PC-3 (cell line): ENCODE results near the gene ZFPM1. TPM values are rescaled to one million over a fixed set of nuclear protein-coding genes. Genes with fewer than 3 reads are reported as not detected.

Experiments
- ATAC-seq: fragments of 200-7000 bp; cut with Tn5 transposase; 2 replicates; pipeline ENCODE4 v1.9.1; 2020; ENCODE audit warnings: mild to moderate bottlenecking, moderate library complexity
- BruUV-seq: library from RNA; stranded (reverse); fragments of 400-500 nt; replicated peaks from 2 replicates; lab custom pipeline; 2021; lab: Mats Ljungman, UMichigan
- CTCF ChIA-PET: fragments of 300-600 bp; sonication (Branson Sonifier 250); formaldehyde crosslinking; loops from one replicate; lab custom pipeline; 2022; ENCODE audit warnings: antibody characterized with exemption; lab: Charles Lee
- POLR2A ChIA-PET: fragments of 300-600 bp; sonication (Branson Sonifier 250); formaldehyde crosslinking; loops from one replicate; lab custom pipeline; 2022; ENCODE audit warnings: antibody characterized with exemption; ENCODE audit not compliant: unreplicated experiment; lab: Charles Lee
- DNase-seq: peaks from one replicate; pipeline ENCODE4 v3.0.0-alpha.2; 2015
- H2AFZ ChIP-seq: fragments of 300-600 bp; sonication (generic); 2 replicates; pipeline ENCODE4 v1.6.0; 2016; ENCODE audit warnings: antibody characterized with exemption, low read length
- H3F3A ChIP-seq: fragments of 300-600 bp; sonication (generic); one replicate; pipeline ENCODE4 v1.6.0; 2017; ENCODE audit warnings: antibody characterized with exemption, low read length, control low read depth, mild to moderate bottlenecking; ENCODE audit not compliant: unreplicated experiment
- H3K27ac ChIP-seq: fragments of 300-600 bp; sonication (generic); 2 replicates; pipeline ENCODE4 v1.5.1; 2016; ENCODE audit warnings: mild to moderate bottlenecking, low read length
- H3K27me3 ChIP-seq: fragments of 300-600 bp; sonication (generic); 2 replicates; pipeline ENCODE4 v1.6.1; 2016; ENCODE audit warnings: low read length, mixed read lengths
- H3K36me3 ChIP-seq: fragments of 300-600 bp; sonication (generic); 2 replicates; pipeline ENCODE4 v1.6.1; 2016; ENCODE audit warnings: low read depth, mixed run types, low read length, mixed read lengths
- H3K4me1 ChIP-seq: fragments of 300-600 bp; sonication (generic); 2 replicates; pipeline ENCODE4 v1.5.1; 2016; ENCODE audit warnings: low read length; ENCODE audit not compliant: insufficient read depth
- H3K4me2 ChIP-seq: fragments of 300-600 bp; sonication (generic); 2 replicates; pipeline ENCODE4 v1.6.0; 2016; ENCODE audit warnings: low read length
- H3K4me3 ChIP-seq: fragments of 300-600 bp; sonication (generic); 2 replicates; pipeline ENCODE4 v1.5.1; 2016; ENCODE audit warnings: mild to moderate bottlenecking, low read length, mixed read lengths
- H3K79me2 ChIP-seq: fragments of 300-600 bp; sonication (generic); 2 replicates; pipeline ENCODE4 v1.6.1; 2017; ENCODE audit warnings: low read length, mixed read lengths
- H3K9ac ChIP-seq: fragments of 300-600 bp; sonication (generic); 2 replicates; pipeline ENCODE4 v1.6.0; 2016; ENCODE audit warnings: mild to moderate bottlenecking, low read length
- H3K9me2 ChIP-seq: fragments of 300-600 bp; sonication (generic); replicated peaks from 2 replicates; pipeline ENCODE4 v1.6.1; 2016; ENCODE audit warnings: mixed run types, low read length, mixed read lengths
- H3K9me3 ChIP-seq: fragments of 300-600 bp; sonication (generic); 2 replicates; pipeline ENCODE4 v1.6.1; 2016; ENCODE audit warnings: low read length, mixed read lengths
- H4K20me1 ChIP-seq: fragments of 300-600 bp; sonication (generic); 2 replicates; pipeline ENCODE4 v1.6.1; 2016; ENCODE audit warnings: low read length, mixed read lengths
- EZH2 ChIP-seq: fragments of 300-600 bp; sonication (generic); IDR thresholded peaks from one replicate; pipeline ENCODE4 v1.6.1; 2017; ENCODE audit warnings: antibody characterized with exemption, mild to moderate bottlenecking, low read length; ENCODE audit not compliant: unreplicated experiment
- EZH2phosphoT487 ChIP-seq: fragments of 300-600 bp; sonication (generic); IDR thresholded peaks from 2 replicates; pipeline ENCODE4 v1.6.1; 2018; ENCODE audit warnings: mild to moderate bottlenecking, antibody characterized with exemption, low read length, borderline replicate concordance
- intact Hi-C: fragments of 100-400 bp; cut with micrococcal nuclease; formaldehyde crosslinking; loops from 2 replicates; pipeline ENCODE4 v1.9.0; 2023
- total RNA-seq: library from RNA; depleted of rRNA; stranded (reverse); fragments of >200 nt; gene quantifications from 2 replicates; pipeline ENCODE4 v1.2.3, GENCODE V29; 2014
- TF ChIP-seq, protein P1 (sequence below): fragments of 300-600 bp; sonication (generic); conservative IDR thresholded peaks from 2 replicates; pipeline ENCODE4 v1.5.1; 2017; ENCODE audit warnings: antibody characterized with exemption, low read depth, mild to moderate bottlenecking, low read length

Gene ZFPM1
- total RNA-seq, 1 experiment from 2014 or later = 4.6 TPM

DNA sequence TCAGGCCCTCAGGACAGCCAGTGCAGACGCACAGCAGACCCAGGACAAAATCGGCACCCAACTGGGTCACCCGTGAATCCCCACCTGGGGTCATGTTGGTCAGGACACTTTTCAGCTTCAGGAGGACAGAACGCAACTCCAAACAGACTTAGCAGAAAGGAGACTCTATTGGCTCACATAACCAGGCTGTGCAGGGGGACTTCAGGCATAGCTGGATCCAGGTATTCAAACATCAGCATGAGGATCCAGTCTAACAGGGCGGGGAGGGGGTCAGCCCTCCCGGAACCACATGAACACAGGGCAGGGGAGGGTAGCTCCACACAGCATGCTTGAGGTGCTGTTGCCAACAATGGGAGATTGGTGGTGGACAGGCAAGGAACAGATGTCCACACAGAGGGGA is 48.3 kb upstream of the ZFPM1 start:
- BruUV-seq = no TSS peak
- no peak overlapping the region for H3K27ac ChIP-seq
- no peak overlapping the region for H3K9ac ChIP-seq
- no peaks in the 10 kb centered on the region for H3K9me2 ChIP-seq
- H3K27me3 ChIP-seq = no peaks in the 10 kb centered on the region
- no peaks in the 10 kb centered on the region for H3F3A ChIP-seq
- ATAC-seq (no peak), DNase-seq (no peak)
- H3K4me3 ChIP-seq = no peak overlapping the region
- ChIA-PET CTCF (no interaction called here), POLR2A (no interaction called here)
- intact Hi-C loops = no loop called here
- TF ChIP-seq, protein P1, sequence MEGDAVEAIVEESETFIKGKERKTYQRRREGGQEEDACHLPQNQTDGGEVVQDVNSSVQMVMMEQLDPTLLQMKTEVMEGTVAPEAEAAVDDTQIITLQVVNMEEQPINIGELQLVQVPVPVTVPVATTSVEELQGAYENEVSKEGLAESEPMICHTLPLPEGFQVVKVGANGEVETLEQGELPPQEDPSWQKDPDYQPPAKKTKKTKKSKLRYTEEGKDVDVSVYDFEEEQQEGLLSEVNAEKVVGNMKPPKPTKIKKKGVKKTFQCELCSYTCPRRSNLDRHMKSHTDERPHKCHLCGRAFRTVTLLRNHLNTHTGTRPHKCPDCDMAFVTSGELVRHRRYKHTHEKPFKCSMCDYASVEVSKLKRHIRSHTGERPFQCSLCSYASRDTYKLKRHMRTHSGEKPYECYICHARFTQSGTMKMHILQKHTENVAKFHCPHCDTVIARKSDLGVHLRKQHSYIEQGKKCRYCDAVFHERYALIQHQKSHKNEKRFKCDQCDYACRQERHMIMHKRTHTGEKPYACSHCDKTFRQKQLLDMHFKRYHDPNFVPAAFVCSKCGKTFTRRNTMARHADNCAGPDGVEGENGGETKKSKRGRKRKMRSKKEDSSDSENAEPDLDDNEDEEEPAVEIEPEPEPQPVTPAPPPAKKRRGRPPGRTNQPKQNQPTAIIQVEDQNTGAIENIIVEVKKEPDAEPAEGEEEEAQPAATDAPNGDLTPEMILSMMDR = no peak
- TF ChIP-seq EZH2 (no peak), EZH2phosphoT487 (no peak)
- H2AFZ ChIP-seq = no peak overlapping the region
- no peaks in the 10 kb centered on the region for H3K9me3 ChIP-seq
- no peak overlapping the region for H3K4me2 ChIP-seq
- no peaks in the 10 kb centered on the region for H4K20me1 ChIP-seq
- no peaks in the 10 kb centered on the region for H3K4me1 ChIP-seq
- no peaks in the 10 kb centered on the region for H3K36me3 ChIP-seq
- H3K79me2 ChIP-seq = no peaks in the 10 kb centered on the region

DNA sequence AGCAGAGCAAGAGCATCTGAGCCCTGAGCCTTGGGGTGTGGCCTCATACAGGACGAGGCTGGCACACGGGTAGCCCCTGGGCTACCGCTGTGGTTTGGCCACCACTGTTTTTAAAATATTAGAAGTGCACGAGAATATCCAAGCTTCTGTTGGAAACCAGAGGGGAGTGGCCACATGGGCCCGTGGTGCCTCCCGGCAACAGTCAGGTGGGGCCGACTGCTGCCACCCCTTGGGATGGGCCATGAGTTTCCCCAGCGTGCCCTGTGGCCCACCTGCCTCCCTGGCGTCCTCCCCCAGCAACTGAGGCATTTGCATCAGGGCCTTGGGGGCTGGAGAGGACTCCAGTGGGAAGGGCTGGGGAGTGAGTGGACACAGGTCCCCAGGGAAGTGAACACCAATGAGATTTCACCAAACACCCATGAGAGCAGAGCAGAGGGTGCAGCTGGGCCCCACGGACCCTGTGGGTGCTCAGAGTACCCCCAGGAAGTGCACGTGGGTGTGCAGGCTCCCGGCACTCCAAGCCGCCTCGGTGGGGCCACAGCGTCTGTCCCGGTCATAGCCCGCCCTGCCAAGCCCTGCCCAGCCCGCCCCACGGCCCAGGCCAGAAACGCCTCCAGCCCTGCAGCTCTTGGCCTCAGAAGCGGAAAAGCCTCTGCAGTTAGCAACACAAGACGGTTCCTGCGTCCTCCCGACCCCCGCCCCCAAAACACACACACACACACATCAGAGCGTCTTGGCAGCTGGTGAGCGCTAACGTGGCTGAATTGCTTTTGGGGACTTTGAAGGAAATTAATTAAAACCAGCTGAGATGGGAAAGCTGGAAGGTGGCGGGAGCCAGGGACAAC is 47.6 kb upstream of the ZFPM1 start:
- DNase-seq = no peak
- Histone ChIP-seq H3K9ac (no peak overlapping the region), H3K9me3 (no peaks in the 10 kb centered on the region), H3K4me3 (no peak overlapping the region), H3K27me3 (no peaks in the 10 kb centered on the region), H3K36me3 (no peaks in the 10 kb centered on the region), H3K4me1 (no peaks in the 10 kb centered on the region), H3K4me2 (no peak overlapping the region), H3K27ac (no peak overlapping the region), H3K9me2 (no peaks in the 10 kb centered on the region), H4K20me1 (no peaks in the 10 kb centered on the region), H2AFZ (no peak overlapping the region), H3K79me2 (no peaks in the 10 kb centered on the region), H3F3A (no peaks in the 10 kb centered on the region)
- POLR2A ChIA-PET = no interaction called here
- no TSS peak for BruUV-seq
- TF ChIP-seq, protein P1 = no peak
- no peak for TF ChIP-seq EZH2
- no peak for TF ChIP-seq EZH2phosphoT487
- ATAC-seq = no peak
- CTCF ChIA-PET = no interaction called here
- intact Hi-C loops = no loop called here
